SK-N-SH (cell line): ENCODE results near the gene PCBP3. TPM values are rescaled to one million over a fixed set of nuclear protein-coding genes. Genes with fewer than 3 reads are reported as not detected.

ENCODE experiments used
- CTCF ChIA-PET: fragments of 300-600, 350-600 bp; formaldehyde crosslinking; extraction: SDS; loops from one replicate; lab custom pipeline; 2021; lab: Yijun Ruan, JAX
- POLR2A ChIA-PET: fragments of 350-600 bp; sonication (Branson Sonifier 250); formaldehyde crosslinking; extraction: SDS; loops from one replicate; lab custom pipeline; 2020; ENCODE audit warnings: antibody characterized with exemption, inconsistent platforms; lab: Yijun Ruan, JAX
- DNase-seq: peaks from one replicate; pipeline ENCODE4 v3.0.0; 2012
- H2AFZ ChIP-seq: fragments of 200-600 bp; sonication (generic); 2 replicates; pipeline ENCODE4 v1.8.1; 2016; ENCODE audit warnings: antibody characterized with exemption, mild to moderate bottlenecking, low read depth
- H3F3A ChIP-seq: fragments of 200-600 bp; sonication (generic); replicated peaks from 2 replicates; pipeline ENCODE3; 2016; ENCODE audit warnings: antibody characterized with exemption, mild to moderate bottlenecking; ENCODE audit not compliant: insufficient read depth
- H3K27ac ChIP-seq, 2 experiments: fragments of 200-500 bp in 1 of 2; fragments of 200-600 bp in 1 of 2; sonication (Bioruptor generic) in 1 of 2; sonication (generic), shearing (Covaris generic) in 1 of 2; 2 replicates each; pipeline versions ENCODE4 v1.5.1 to v1.6.1; 2014 to 2016; ENCODE audit warnings: low read depth in 2 of 2, inconsistent platforms in 1 of 2, low read length in 1 of 2, mild to moderate bottlenecking in 1 of 2, mixed read lengths in 1 of 2
- H3K27me3 ChIP-seq: fragments of 200-600 bp; sonication (generic), shearing (Covaris generic); 2 replicates; pipeline ENCODE4 v1.6.1; 2016; ENCODE audit warnings: mixed run types; ENCODE audit not compliant: insufficient read depth
- H3K36me3 ChIP-seq, 2 experiments: fragments of 200-500 bp in 1 of 2; fragments of 200-600 bp in 1 of 2; sonication (Bioruptor generic) in 1 of 2; sonication (generic) in 1 of 2; replicated peaks in 1 of 2; 2 replicates each; pipeline versions ENCODE3 to v1.5.1; 2014 to 2016; ENCODE audit warnings: low read length in 1 of 2, mild to moderate bottlenecking in 1 of 2; ENCODE audit not compliant: insufficient read depth in 2 of 2, control insufficient read depth in 1 of 2
- H3K4me1 ChIP-seq, 2 experiments: fragments of 200-500 bp in 1 of 2; fragments of 200-600 bp in 1 of 2; sonication (Bioruptor generic) in 1 of 2; sonication (generic), shearing (Covaris generic) in 1 of 2; 2 replicates each; pipeline versions ENCODE4 v1.5.1 to v1.6.1; 2014 to 2016; ENCODE audit warnings: low read depth in 1 of 2, low read length in 1 of 2, mixed run types in 1 of 2; ENCODE audit not compliant: insufficient read depth in 2 of 2, control insufficient read depth in 1 of 2
- H3K4me2 ChIP-seq: fragments of 200-600 bp; sonication (generic), shearing (Covaris generic); 2 replicates; pipeline ENCODE4 v1.6.1; 2017; ENCODE audit warnings: mixed run types
- H3K4me3 ChIP-seq, 2 experiments: fragments of 200-500 bp in 1 of 2; fragments of 200-600 bp in 1 of 2; sonication (Bioruptor generic) in 1 of 2; sonication (generic), shearing (Covaris generic) in 1 of 2; 2 replicates each; pipeline versions ENCODE4 v1.5.1 to v1.8.1; 2014 to 2016; ENCODE audit warnings: low read depth in 2 of 2, inconsistent platforms in 1 of 2, low read length in 1 of 2, mild to moderate bottlenecking in 1 of 2, mixed read lengths in 1 of 2, moderate library complexity in 1 of 2
- H3K79me2 ChIP-seq: fragments of 200-600 bp; sonication (generic); 2 replicates; pipeline ENCODE4 v1.8.1; 2017; ENCODE audit warnings: mild to moderate bottlenecking; ENCODE audit not compliant: insufficient read depth
- H3K9ac ChIP-seq: fragments of 200-600 bp; sonication (generic); 2 replicates; pipeline ENCODE4 v1.6.1; 2017; ENCODE audit warnings: mixed run types
- H3K9me2 ChIP-seq: fragments of 200-600 bp; sonication (generic); 2 replicates; pipeline ENCODE4 v1.6.1; 2017; ENCODE audit warnings: mixed run types
- H3K9me3 ChIP-seq: fragments of 200-600 bp; sonication (generic); 2 replicates; pipeline ENCODE4 v1.6.1; 2017; ENCODE audit warnings: mixed run types, mild to moderate bottlenecking, moderate library complexity
- H4K20me1 ChIP-seq: fragments of 200-600 bp; sonication (generic); 2 replicates; pipeline ENCODE4 v1.6.1; 2017; ENCODE audit warnings: mild to moderate bottlenecking, mixed run types; ENCODE audit not compliant: insufficient read depth
- CHD2 ChIP-seq: fragments of 150-350 bp; IDR thresholded peaks from 2 replicates; pipeline ENCODE4 v1.6.1; 2018; ENCODE audit warnings: low read length; ENCODE audit not compliant: partially characterized antibody
- EP300 ChIP-seq, 2 experiments: IDR thresholded peaks; 2 replicates each; pipeline versions ENCODE4 v1.4.0 to v1.6.1; 2012; ENCODE audit warnings: borderline replicate concordance in 1 of 2, low read depth in 1 of 2, low read length in 1 of 2
- EZH2phosphoT487 ChIP-seq: fragments of 200-600 bp; sonication (generic); IDR thresholded peaks from 2 replicates; pipeline ENCODE4 v1.6.1; 2017; ENCODE audit warnings: low read depth, mixed run types, mild to moderate bottlenecking, antibody characterized with exemption, moderate library complexity, borderline replicate concordance
- FOXJ3 ChIP-seq: sonication (generic); formaldehyde crosslinking; IDR thresholded peaks from 2 replicates; pipeline ENCODE4 v1.5.1; 2020; ENCODE audit warnings: mild to moderate bottlenecking, missing genetic modification reagents
- FOXM1 ChIP-seq: IDR thresholded peaks from 2 replicates; pipeline ENCODE4 v1.4.0; 2012; ENCODE audit warnings: low read depth, mild to moderate bottlenecking
- GABPA ChIP-seq: IDR thresholded peaks from 2 replicates; pipeline ENCODE4 v1.4.0; 2012; ENCODE audit warnings: low read depth, mild to moderate bottlenecking
- GATA2 ChIP-seq: sonication (generic); formaldehyde crosslinking; IDR thresholded peaks from 2 replicates; pipeline ENCODE4 v1.5.0; 2020; ENCODE audit warnings: mild to moderate bottlenecking, missing genetic modification reagents
- MAX ChIP-seq: IDR thresholded peaks from 2 replicates; pipeline ENCODE4 v1.4.0; 2012; ENCODE audit warnings: low read depth
- RAD21 ChIP-seq: IDR thresholded peaks from 2 replicates; pipeline ENCODE4 v1.6.1; 2012; ENCODE audit warnings: mild to moderate bottlenecking, low read length
- SIN3A ChIP-seq: IDR thresholded peaks from 2 replicates; pipeline ENCODE4 v1.6.1; 2012; ENCODE audit warnings: low read depth, mild to moderate bottlenecking, low read length, moderate library complexity, borderline replicate concordance
- TAF1 ChIP-seq: IDR thresholded peaks from 2 replicates; pipeline ENCODE4 v1.6.1; 2012; ENCODE audit warnings: low read depth, mild to moderate bottlenecking, low read length, moderate library complexity, borderline replicate concordance
- TCF12 ChIP-seq: IDR thresholded peaks from 2 replicates; pipeline ENCODE4 v1.4.0; 2012
- TEAD4 ChIP-seq: IDR thresholded peaks from 2 replicates; pipeline ENCODE4 v1.4.0; 2012; ENCODE audit warnings: mild to moderate bottlenecking, borderline replicate concordance; ENCODE audit not compliant: insufficient read depth
- WGBS: methylation state at CpG from one replicate; pipeline ENCODE4 v1.1.6; 2017; ENCODE audit warnings: low lambda C conversion rate; 5-methylcytosine and 5-hydroxymethylcytosine counted together
- polyA plus RNA-seq, 3 experiments: library from polyadenylated mRNA; depleted of rRNA; stranded (reverse); fragments of >200 nt; gene quantifications; 2 replicates each; pipeline ENCODE4 v1.2.3, GENCODE V29; 2012
- TF ChIP-seq, protein P1 (sequence below): IDR thresholded peaks from 2 replicates; pipeline ENCODE4 v1.4.0; 2012; ENCODE audit warnings: low read depth, borderline replicate concordance

The PCBP3 gene
- polyA plus RNA-seq, 1 of the 3 experiments (the other 2 are of a cell fraction), result 9.5 TPM

DNA sequence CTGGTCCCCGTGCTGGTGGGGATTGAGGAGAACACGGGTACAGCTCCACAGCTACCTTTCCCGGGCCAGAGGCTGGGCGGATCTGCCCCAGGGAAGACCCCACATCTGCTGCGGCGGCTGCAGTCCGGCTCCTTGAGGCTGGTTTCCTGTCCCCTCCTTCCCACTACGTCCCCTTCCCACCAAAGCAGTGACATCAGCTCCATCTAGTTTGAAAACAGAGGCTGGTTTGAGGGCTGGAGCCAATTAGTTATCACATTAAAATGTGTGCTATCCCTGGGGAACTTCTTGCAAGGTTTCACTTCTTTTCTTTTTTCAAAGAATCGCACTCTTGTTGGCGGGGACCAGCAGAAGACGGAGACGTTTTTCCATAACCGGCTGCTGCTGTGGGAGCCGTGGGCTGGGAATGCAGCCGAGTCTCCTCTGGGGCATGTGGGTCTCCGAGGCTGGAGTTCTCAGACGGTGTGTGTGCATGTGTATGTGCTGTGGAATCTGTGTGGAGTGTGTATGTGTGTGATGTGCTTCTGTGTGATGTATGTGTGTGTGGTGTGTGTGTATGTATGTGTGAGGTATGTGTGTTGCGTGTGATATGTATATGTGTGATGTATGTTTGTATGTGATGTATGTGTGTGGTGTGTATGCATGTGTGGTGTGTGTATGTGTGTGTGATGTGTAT, 8.9 kb upstream of the PCBP3 start:
- Histone ChIP-seq H3K36me3 (no peaks in the 10 kb centered on the region), H3K9ac (no peak overlapping the region), H3K4me3 (peak overlapping the region in 1 of 2 experiments; percentile 43; a peak in 1 of 4 replicates), H3K9me3 (no peaks in the 10 kb centered on the region), H3K79me2 (no peaks in the 10 kb centered on the region), H3K27me3 (no peaks in the 10 kb centered on the region), H3K27ac (no peak overlapping the region; a peak in 1 of 4 replicates), H4K20me1 (no peaks in the 10 kb centered on the region), H2AFZ (0 out of 2 replicates have a peak overlapping the region, but pooled peaks have one; percentile 35), H3K4me1 (peaks cover 13 to 16% of the 10 kb centered on the region in 2 experiments; a peak in 3 of 4 replicates), H3K9me2 (no peaks in the 10 kb centered on the region), H3F3A (peaks cover 9% of the 10 kb centered on the region), H3K4me2 (peak overlapping the region; percentile 47)
- WGBS, result 21% methylated on average over 14 of the region's 18 CpGs
- POLR2A ChIA-PET, result no interaction called here
- DNase-seq, result peak; percentile 84
- CTCF ChIA-PET, result interaction anchor here (0.6 to 0.7 kb wide), 3 partner anchors 15 to 38 kb away, joined by 3 read pairs; no protein-coding TSS in a partner anchor
- TF ChIP-seq TEAD4 (no peak), SIN3A (no peak), FOXM1 (no peak), RAD21 (no peak), TAF1 (no peak), GATA2 (no peak), FOXJ3 (CRISPR knock-in tag) (no peak), GABPA (no peak), MAX (no peak), TCF12 (no peak), EP300 (IDR thresholded peaks at IDR 0.05; ENCODE audit: borderline replicate concordance in 1 of 2, low read depth in 1 of 2, low read length in 1 of 2) (no peak), EZH2phosphoT487 (no peak), CHD2 (no peak)
- TF ChIP-seq, protein P1, sequence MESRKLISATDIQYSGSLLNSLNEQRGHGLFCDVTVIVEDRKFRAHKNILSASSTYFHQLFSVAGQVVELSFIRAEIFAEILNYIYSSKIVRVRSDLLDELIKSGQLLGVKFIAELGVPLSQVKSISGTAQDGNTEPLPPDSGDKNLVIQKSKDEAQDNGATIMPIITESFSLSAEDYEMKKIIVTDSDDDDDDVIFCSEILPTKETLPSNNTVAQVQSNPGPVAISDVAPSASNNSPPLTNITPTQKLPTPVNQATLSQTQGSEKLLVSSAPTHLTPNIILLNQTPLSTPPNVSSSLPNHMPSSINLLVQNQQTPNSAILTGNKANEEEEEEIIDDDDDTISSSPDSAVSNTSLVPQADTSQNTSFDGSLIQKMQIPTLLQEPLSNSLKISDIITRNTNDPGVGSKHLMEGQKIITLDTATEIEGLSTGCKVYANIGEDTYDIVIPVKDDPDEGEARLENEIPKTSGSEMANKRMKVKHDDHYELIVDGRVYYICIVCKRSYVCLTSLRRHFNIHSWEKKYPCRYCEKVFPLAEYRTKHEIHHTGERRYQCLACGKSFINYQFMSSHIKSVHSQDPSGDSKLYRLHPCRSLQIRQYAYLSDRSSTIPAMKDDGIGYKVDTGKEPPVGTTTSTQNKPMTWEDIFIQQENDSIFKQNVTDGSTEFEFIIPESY, result no peak
